Activated CD8-positive, alpha-beta memory T cell treated with anti-CD3 and anti-CD28 coated beads for 36 hours (primary cell): ENCODE measurements around the gene GIPR. TPM values are rescaled to one million over a fixed set of nuclear protein-coding genes. Genes with fewer than 3 reads are reported as not detected.
"Not testable (repeated sequence)": the region's sequence is repeated elsewhere in the genome, so short reads cannot be mapped to it uniquely, and the experiment has no call there.

Experiments
- CTCF ChIA-PET: fragments of 350-600 bp; sonication (Branson Sonifier 250); formaldehyde crosslinking; loops from one replicate; lab custom pipeline; 2021; ENCODE audit warnings: antibody characterized with exemption; lab: Charles Lee
- POLR2A ChIA-PET: fragments of 350-600 bp; sonication (Branson Sonifier 250); formaldehyde crosslinking; loops from one replicate; lab custom pipeline; 2021; ENCODE audit warnings: antibody characterized with exemption; lab: Charles Lee
- total RNA-seq, 2 experiments: library from RNA; stranded (reverse); gene quantifications; one replicate each; pipeline ENCODE4 v1.2.3, GENCODE V29; 2021

Gene GIPR
- total RNA-seq = 1 to 10 TPM; 2.4 to 2.8 TPM

- CTCF ChIA-PET = interaction anchor here (0.6 to 4.2 kb wide), 7 partner anchors 13 to 157 kb away, joined by 3 to 23 read pairs (median 4); no protein-coding TSS in a partner anchor
- POLR2A ChIA-PET = interaction anchor here (1.0 to 2.5 kb wide), 2 partner anchors 9 to 25 kb away, joined by 3 to 10 read pairs; no protein-coding TSS in a partner anchor
Measured at GRCh38 chr19:45667620-45668341, at the start of gene GIPR. TSS of gene GIPR (plus strand) at chr19:45668221. CDS start at chr19:45669521, 1,300 bp downstream.

DNA sequence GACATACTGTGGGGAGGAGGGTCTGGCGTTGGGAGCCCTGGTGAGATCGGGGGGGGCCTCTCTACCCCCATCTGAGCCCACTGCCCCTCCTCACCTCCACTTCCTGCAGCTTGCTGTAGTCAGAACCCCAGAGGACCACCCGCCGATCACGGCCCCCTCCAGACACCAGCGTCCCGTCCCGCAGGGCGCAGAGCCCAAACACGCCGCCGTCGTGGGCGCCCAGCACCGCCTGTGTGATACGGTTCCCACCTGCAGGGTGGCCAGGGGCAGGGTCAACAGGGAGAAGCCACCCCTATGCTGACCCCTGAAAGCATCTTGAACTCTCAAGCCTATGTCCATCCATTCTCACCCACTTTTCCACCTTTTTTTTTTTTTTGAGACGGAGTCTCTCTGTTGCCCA lies 46.6 kb upstream of the GIPR start:
- ChIA-PET POLR2A (no interaction called here), CTCF (interaction anchor here (2.5 kb wide), 1 partner anchor 15 kb away, joined by 7 read pairs; no protein-coding TSS in a partner anchor)

GRCh38 chr19:45621976-45622503 lies 46.0 kb upstream of the GIPR start:
- POLR2A ChIA-PET = interaction anchor here (1.4 kb wide), 1 partner anchor 24 kb away, joined by 4 read pairs; no protein-coding TSS in a partner anchor
- CTCF ChIA-PET = interaction anchor here (0.6 to 2.5 kb wide), 2 partner anchors 16 to 113 kb away, joined by 3 to 7 read pairs; no protein-coding TSS in a partner anchor

- ChIA-PET POLR2A (no interaction called here), CTCF (no interaction called here)
Measured at GRCh38 chr19:45623984-45624383, 44.0 kb upstream of the GIPR start.

DNA sequence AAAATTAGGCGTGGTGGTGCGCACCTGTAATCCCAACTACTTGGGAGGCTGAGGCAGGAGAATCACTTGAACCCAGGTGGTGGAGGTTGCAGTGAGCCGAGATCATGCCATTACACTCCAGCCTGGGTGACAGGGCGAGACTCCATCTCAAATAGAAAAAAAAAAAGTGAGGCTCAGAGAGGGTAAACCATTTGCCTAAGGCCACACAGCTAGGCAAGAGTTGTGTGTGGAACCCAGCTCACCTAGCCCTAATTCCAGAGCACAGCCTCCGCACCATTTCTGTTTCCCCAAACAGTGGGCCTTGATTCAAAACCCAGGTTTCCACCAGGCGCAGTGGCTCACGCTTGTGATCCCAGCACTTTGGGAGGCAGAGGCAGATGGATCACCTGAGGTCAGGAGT lies 39.8 kb upstream of the GIPR start:
- POLR2A ChIA-PET = interaction anchor here (1.1 kb wide), 1 partner anchor 9 kb away, joined by 3 read pairs; no protein-coding TSS in a partner anchor
- CTCF ChIA-PET = not testable (repeated sequence)

DNA sequence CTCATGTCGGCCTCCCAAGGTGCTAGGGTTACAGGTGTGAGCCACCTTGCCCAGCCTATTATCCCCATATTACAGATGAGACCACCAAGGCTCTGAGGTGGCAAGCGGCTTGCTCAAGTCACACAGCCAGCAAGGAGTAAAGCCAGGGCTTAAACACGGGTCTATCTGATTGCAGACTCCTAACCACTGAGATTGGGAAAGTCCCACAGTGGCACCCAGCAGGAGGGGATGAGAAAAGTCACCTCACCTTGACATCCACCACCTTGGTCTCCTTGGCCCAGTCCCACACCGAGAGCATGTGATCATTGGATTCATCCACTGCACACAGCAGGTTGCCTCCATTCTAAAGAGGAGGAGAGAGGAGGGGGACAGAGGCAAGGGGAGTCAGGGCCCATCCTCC lies 38.3 kb upstream of the GIPR start:
- CTCF ChIA-PET = no interaction called here
- POLR2A ChIA-PET = interaction anchor here (0.7 to 3.6 kb wide), 2 partner anchors 9 to 12 kb away, joined by 4 to 29 read pairs; no protein-coding TSS in a partner anchor

DNA sequence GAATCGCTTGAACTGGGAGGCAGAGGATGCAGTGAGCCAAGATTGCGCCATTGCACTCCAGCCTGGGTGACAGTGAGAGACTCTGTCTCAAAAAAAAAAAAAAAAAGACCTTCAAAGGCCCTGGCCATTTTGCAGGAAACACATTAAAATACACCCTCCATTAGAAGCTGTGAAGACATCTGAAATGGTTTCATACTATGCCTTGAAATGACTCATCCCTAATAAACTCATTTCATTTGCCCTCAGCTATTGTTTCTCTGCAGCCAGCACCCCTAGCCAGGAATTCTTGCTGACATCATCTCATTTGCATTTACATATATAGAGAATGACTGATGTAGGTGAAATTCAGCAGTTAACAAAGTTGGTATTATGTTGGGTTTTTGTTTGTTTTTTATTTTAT lies 37.6 kb upstream of the GIPR start:
- POLR2A ChIA-PET = interaction anchor here (0.6 to 3.6 kb wide), 5 partner anchors 11 to 175 kb away, joined by 3 to 29 read pairs (median 4); partner anchors contain the start of gene QPCTL
- CTCF ChIA-PET = interaction anchor here (0.7 to 3.0 kb wide), 4 partner anchors 12 to 49 kb away, joined by 3 to 27 read pairs (median 3); no protein-coding TSS in a partner anchor

DNA sequence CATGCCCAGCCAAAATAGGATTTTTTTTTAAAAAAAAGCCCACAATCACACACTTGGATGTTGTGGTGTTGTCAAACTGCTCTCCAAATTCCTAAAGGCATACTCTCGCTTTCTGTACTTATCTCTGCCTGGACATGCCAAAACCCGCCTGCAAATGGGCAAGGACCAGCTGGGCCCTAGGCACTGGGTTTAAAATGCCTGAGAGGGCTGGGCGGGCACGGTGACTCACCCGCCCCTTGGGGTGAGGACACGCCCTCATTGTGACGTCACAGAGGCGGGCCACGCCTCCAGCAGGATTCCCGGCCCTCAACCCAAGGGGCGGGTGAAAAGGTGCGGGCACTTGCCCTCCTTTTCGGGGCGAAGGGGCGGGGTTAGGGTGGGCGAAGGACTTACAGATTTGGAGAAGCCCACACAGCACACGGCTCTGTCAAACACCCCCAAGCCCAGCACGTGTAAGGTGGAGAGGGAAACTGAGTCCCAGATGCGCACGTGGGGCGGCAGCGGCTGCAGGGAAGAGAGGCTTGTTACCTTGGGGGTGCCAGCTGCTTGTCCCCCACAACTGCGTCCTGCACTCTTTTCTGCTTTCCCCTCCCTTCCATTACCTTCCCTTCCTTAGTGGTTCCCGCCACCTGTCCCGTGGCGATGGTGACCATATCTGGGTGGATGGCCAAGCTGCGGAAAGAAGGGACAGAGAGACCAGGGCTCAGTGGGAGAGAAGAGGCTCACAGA lies 35.4 kb upstream of the GIPR start:
- ChIA-PET POLR2A (interaction anchor here (3.6 kb wide), 1 partner anchor 9 kb away, joined by 29 read pairs; no protein-coding TSS in a partner anchor), CTCF (interaction anchor here (0.7 to 3.0 kb wide), 4 partner anchors 10 to 148 kb away, joined by 3 to 27 read pairs (median 5); no protein-coding TSS in a partner anchor)

DNA sequence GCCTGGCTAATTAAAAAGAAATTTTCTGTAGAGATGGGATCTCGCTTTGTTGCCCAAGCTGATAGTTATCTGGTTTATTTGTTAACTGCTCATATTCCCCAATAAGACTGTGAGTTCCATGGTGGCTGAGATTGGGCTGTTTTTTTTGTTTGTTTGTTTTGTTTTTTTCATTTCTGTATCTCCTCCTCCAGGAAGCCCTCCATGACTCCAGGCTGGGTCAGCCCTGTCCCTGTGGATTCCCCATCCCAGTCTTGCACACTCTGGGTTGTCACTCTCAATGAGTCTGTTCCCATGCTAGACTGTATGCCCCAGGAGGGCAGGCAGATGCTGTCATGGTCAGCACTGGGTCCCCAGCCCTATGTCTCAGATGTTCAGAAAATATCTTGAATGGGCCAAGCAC lies 31.7 kb upstream of the GIPR start:
- ChIA-PET POLR2A (no interaction called here), CTCF (no interaction called here)

GRCh38 chr19:45636902-45637301 lies 31.1 kb upstream of the GIPR start:
- POLR2A ChIA-PET = no interaction called here
- CTCF ChIA-PET = interaction anchor here (0.7 to 1.7 kb wide), 3 partner anchors 10 to 81 kb away, joined by 3 to 7 read pairs (median 6); partner anchors contain the start of gene GIPR

DNA sequence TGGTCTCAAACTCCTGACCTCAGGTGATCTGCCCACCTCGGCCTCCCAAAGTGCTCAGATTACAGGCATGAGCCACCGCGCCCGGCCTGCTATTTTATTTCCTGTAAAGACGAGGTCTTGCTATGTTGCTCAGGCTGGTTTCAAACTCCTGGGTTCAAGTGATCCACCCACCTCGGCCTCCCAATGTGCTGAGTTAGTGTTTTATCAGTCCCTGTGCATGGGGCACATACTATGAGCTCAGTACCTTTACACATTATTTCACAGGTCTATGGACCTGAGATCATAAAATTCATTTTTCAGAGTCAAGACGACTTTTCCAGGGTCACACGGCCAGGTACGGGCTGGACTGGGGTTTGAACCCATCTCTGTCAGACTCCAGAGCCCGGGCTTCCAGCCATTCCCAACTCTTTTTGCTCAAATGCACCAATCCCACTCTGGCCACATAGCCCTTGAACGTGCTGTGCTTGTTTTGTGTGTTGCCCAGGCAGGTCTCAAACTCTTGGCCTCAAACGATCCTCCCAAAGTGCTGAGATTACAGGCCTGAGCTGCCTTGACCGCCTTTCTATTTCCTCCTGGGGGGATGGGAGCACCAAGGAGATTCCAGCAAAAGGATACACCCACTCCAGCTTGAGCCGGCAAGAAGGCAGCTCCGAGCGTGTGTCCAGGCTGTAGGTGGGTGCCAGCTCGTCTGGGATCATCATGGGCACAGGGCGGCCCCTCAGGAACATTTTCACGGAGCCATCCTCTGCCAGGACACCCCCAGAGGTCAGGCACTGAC lies 29.9 kb upstream of the GIPR start:
- ChIA-PET CTCF (interaction anchor here (1.2 to 1.7 kb wide), 3 partner anchors 11 to 132 kb away, joined by 6 to 7 read pairs (median 6); partner anchors contain the start of gene GIPR), POLR2A (interaction anchor here (0.6 to 1.4 kb wide), 3 partner anchors 8 to 242 kb away, joined by 3 to 7 read pairs (median 4); no protein-coding TSS in a partner anchor)

DNA sequence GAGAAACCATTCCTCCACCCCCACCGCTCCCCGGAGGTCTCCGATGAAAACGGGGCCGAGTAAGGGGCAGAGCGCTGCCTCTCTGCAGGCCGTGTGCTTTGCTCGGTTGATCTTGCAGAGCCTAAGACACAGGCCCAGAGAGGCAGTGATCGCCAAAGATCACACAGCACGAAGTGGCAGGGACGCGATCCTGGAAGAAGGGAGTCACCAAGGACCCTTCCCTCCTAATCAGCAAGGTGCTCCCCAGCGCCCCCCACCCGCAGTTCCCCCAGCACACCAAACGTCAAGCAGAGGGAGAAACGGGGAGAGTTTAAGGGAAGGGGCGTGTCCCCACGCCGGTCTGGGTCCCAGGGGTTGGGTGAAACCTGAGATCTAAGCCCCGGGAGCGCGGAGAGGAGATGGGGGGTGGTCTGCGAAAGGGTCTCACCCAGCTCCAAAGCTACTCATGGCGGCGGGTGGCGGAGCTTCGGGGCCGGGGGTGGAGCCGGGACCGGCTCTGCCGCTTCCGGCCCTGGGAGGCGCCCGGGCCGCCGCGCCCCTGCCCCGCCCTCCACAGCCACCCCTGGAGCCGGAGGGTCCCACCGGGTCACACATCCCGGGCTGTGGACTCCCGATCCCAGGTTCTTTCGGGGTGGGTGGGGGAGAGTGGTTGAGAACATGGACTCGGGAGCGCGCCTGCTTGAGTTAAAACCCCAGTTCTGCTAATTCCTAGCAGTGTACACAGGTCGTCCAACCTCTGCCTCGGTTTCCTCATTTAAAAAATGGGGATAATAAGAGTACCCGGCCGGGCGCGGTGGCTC lies 28.9 kb upstream of the GIPR start, which contains the start of gene EML2:
Gene EML2, minus strand, starts transcription at position 468 of the 800 bp plus-strand sequence. Its CDS starts 21 bp downstream, at position 447.
- ChIA-PET POLR2A (interaction anchor here (0.6 to 1.4 kb wide), 2 partner anchors 9 to 24 kb away, joined by 4 to 7 read pairs; no protein-coding TSS in a partner anchor), CTCF (interaction anchor here (0.6 to 5.7 kb wide), 5 partner anchors 18 to 133 kb away, joined by 3 to 57 read pairs (median 3); no protein-coding TSS in a partner anchor)

DNA sequence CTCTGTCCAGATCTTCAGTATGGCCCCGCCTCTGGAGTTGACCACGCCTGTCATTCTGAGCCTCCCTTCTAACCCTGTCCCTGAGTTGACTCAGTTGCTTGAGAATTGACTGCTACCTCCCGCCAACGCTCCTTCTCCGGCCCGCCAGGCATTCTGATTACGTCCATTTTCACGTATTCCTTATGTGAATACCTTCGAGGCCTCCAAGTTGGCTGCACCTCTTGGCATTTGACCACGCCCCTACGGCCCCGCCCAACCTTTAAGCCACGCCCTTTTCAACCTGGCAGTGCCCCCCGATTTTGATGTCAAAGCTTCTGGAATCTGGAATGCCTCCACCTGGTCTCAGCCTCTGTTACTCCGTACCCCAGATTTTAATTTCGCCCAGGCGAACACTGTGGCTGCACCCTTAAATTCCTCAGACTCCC lies 27.2 kb upstream of the GIPR start:
- CTCF ChIA-PET = interaction anchor here (0.6 to 5.7 kb wide), 9 partner anchors 9 to 245 kb away, joined by 3 to 57 read pairs (median 5); partner anchors contain the start of genes IRF2BP1, QPCTL and SNRPD2
- POLR2A ChIA-PET = interaction anchor here (0.6 to 2.9 kb wide), 10 partner anchors 9 to 187 kb away, joined by 3 to 37 read pairs (median 7); partner anchors contain the start of genes FOSB, GIPR, OPA3 and VASP

DNA sequence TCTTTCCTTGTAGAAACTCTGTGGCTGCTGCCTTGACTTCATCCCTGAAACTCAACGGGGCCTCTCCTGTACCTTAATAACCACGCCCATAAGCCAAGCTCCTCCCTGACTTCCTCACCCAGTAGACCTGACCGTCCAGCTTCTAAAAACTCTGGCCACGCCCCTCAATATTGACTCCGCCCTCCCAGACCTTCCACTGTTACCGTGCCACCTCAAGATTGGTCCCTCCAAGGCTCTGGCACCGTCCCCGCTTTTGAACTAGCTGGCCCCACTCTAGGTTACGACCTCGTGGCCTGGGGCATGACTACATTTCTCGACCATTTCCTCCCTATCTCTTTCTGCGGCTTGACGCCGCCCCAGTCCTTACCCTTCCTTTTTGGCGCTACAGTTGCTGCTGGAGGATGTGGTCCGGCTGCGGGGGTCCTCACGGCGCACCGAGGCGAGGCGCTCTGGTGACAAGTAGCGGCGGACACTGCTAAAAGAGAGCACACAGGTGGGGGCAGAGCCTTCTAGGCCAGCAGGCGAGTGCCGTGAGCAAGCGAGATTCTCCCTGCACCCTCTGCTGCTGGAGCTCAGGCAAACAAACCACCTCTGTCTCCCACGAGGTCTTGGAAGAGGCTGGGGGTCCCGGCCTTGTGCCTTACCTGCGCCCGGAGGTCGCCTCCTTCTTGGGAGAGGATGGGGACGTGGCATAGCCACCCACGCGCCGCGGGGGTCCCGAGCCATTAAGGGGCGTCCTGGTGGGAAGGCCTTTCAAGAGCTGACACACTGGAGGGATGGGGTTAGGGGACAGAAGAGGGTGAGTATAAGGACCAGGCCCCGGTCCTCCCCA lies 26.5 kb upstream of the GIPR start:
- POLR2A ChIA-PET = interaction anchor here (0.6 to 2.9 kb wide), 13 partner anchors 10 to 188 kb away, joined by 3 to 37 read pairs (median 6); partner anchors contain the start of genes FOSB, GIPR, OPA3 and QPCTL
- CTCF ChIA-PET = interaction anchor here (0.6 to 5.7 kb wide), 24 partner anchors 10 to 245 kb away, joined by 3 to 57 read pairs (median 5); partner anchors contain the start of genes GIPR, IRF2BP1, QPCTL and SNRPD2
